GM18858 (cell line): ENCODE results near the gene PTPRF.

Experiments used
- ATAC-seq: cut with Tn5 transposase; IDR thresholded peaks from one replicate; pipeline ENCODE4 v1.9.1; 2021; ENCODE audit not compliant: unreplicated experiment

PTPRF gene

GRCh38 chr1:43600033-43601020 is 69.6 kb downstream of the PTPRF start:
- no peak for ATAC-seq

DNA sequence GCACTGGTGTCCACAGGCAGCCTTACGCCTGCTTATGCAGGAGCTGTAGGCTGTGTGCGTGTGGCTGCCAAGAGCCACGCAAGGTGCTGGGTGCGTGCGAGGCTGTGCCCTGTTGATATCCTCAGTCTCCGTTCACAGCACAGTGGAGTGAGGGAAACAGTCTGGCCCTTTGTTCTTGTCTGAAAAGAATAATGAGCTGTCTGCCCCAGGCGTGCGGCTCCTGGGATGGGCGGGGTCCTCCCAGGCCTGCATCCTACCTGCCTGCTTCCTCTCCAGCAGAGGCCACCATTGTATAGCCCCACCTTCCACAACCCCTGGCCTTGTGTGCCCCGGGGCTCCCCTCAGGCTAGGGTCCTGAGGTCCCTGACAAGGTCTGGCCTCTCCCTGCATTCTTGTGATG is 72.3 kb downstream of the PTPRF start:
- ATAC-seq, result no peak

DNA sequence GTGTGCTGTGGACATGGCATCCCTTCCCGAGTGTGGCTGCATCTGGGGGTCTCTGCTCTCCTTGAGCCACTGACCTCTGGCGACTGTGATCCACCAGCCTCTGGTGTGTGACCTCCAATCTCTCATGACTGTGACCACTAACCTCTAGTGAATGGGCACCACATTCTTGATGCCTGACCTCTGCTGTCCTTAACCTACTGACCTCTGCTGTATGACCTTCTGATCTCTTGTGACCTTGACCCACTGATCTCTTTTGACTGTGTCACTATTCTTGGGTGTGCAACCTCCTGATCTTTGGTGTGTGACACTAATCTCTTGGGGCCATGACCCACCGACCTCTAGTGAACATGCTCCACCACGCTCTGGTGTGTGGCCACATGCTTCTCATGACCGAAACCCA is 73.5 kb downstream of the PTPRF start:
- ATAC-seq, result no peak

- ATAC-seq, result no peak
Measured at GRCh38 chr1:43605157-43605556, 74.5 kb downstream of the PTPRF start.

DNA sequence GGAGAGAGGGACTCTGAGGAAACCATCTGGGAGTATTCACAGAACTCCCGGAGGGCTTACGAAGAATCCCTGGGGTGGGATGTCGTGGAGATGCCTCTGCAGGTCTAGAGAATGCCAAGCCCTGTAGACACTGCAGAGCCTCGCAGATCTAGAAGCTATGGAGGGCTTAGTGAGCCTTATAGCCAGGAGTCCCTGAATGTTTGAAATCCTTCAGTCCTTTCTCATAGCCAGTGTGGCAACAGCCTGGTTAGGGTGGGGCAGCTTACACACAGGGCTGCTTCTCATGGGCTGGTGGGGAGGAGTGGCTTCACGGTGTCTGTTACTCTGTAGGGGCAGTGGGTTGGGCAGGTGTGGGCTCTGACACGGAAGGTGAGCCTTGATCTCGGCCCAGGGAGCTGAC is 75.1 kb downstream of the PTPRF start:
- no peak for ATAC-seq

DNA sequence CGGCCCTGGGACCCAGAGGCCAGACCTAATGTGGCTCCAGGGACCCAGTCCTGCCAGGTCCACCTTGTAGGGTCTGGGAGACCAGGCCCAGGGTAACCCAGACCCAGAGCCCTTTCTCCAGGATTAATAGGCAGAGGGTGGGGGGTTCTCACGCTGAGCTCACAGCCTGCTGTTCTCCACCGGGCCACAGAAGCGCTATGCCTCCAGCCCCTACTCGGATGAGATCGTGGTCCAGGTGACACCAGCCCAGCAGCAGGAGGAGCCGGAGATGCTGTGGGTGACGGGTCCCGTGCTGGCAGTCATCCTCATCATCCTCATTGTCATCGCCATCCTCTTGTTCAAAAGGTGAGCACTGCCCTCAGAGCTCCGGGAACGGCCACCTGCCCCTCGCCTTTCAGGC is 75.9 kb downstream of the PTPRF start:
- no peak for ATAC-seq

DNA sequence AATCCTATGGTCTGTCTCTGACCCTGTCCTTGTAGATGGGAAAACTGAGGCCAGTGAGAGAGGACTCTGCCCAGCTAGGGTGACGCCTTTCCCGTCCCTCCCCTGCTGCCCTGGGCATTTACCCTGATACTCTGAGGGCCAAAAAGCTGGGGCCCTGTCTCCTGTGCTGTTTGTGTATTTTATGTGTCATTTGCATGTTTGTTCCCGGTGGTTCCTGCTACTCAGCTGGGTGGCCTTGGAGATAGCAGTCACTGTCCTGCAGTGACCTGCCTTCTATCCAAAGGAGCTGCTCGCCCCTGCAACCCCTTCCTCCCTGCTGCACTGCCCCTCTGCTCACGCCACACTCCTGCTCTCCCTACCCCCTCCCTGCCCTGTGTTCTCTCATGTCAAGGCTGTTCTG is 78.1 kb downstream of the PTPRF start:
- no peak for ATAC-seq

DNA sequence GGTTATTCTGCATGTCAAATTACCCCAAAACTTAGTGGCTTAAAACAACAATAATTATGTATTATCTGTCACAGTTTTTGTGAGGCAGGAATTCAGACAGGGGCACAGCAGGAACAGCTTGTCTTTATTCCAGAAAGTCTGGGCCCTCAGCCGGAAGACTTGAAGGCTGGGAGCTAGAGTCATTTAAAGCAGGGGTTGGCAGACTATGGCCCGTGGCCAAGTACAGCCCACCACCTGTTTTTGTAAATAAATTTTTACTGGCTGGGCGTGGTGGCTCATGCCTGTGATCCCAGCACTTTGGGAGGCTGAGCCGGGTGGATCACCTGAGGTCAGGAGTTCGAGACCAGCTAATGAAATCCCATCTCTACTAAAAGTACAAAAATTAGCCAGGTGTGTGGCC is 79.7 kb downstream of the PTPRF start:
- ATAC-seq, result no peak

- no peak for ATAC-seq
Measured at GRCh38 chr1:43611950-43612349, 81.3 kb downstream of the PTPRF start.

DNA sequence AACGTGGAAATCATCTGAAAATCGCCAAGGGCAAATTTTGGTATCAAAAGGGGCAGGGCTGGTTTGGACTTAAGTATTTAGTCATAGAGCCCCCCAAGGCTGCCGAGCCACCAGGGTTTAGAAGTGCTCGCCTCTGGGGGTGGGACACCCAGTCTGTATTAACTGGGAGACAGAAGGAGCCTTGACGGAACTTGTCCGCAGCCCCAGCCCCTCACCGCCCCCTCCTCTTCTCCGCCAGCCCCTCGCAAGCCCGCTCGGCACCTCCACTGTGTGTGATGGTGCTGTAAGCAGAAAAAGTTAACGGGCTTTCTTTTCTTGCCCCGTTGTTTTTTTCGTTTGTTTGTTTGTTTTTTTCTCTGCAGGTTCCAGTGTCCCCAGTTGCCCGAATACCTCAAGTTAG is 81.7 kb downstream of the PTPRF start:
- no peak for ATAC-seq

DNA sequence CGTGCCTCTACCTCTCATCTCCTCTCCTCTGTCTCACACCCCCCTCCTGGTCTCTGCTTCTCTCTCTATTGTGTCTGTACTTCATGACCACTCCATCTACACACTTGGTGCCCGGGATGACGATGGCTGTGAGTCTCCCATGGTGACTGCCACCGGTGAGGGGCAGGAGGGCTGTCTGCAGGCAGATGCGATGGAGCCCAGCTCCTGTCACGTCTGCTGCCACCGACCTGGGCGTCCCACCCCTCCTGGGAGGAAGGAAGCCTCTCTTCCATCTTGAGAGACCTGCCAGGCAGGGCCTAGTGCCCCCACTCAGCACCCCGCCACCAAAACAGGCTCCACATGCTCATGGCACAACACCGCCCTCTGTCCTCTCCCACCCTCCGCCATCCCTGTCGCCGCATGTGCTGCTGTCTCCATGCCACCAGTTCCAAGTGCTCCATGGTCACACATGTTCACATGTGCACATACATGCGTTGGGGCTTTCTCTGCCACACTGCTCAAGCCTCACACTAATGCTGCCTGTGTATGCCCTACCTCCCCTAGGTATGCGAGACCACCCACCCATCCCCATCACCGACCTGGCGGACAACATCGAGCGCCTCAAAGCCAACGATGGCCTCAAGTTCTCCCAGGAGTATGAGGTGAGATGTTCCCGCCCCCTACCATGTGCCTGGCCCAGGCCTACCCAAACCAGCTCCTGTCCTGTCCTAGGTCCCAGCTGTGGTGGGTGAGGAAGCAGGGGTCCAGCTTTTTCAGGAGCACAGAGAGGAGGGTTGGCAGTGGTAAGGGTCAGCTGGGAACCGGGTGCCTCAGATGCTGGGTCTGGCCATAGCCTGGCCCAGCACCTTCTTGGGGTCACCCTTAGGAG is 82.6 kb downstream of the PTPRF start:
- no peak for ATAC-seq

DNA sequence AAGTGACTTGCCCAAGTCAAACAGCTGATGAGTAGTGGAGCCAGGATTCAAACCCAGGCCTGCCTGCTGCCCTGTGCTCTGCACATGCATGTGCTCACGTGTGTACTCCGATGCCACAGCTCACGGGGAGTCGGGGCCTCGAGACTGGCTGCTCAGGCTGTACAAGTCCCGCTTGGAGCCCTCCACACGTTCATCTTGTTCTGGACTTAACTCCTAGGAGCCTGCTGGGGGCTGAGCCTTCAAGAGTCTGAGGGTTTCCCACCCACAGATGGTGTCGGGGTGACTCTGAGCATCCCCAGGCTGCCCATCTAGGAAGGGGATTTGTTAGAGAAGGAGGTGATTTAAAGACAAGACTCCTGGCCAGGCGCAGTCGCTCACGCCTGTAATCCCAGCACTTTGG is 83.5 kb downstream of the PTPRF start:
- ATAC-seq, result no peak

- no peak for ATAC-seq
Measured at GRCh38 chr1:43614891-43615290, 84.2 kb downstream of the PTPRF start.

GRCh38 chr1:43616383-43616782 is 85.7 kb downstream of the PTPRF start:
- ATAC-seq, result no peak

GRCh38 chr1:43617011-43617410 is 86.3 kb downstream of the PTPRF start:
- no peak for ATAC-seq

GRCh38 chr1:43617668-43618067 is 87.0 kb downstream of the PTPRF start:
- no peak for ATAC-seq

DNA sequence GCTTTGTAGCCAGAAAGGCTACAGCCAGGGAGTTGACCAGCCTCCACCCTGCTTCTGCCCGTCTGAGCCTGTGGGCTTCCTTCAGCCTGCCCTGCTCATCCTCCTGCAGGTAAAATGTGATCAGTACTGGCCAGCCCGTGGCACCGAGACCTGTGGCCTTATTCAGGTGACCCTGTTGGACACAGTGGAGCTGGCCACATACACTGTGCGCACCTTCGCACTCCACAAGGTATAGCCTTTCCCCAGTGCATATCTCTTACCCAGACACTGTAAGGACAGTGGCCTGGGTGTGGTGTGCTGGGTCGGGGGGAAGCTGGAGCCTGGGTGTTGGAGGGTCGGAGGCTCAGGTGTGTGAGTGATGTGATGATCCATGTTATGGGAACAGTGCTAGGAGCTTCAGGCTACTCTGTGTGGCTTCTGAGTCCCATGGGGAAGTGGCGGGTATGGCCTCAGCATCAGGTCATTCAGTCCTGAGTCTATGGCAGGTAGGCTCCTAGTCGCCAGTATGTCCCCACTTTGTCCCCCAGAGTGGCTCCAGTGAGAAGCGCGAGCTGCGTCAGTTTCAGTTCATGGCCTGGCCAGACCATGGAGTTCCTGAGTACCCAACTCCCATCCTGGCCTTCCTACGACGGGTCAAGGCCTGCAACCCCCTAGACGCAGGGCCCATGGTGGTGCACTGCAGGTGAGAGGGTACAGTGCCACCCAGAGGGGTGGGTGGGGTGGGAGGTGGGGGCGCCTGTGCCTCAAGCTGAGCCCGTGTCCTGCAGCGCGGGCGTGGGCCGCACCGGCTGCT is 88.0 kb downstream of the PTPRF start:
- ATAC-seq, result no peak

- no peak for ATAC-seq
Measured at GRCh38 chr1:43619314-43619790, 88.7 kb downstream of the PTPRF start.

DNA sequence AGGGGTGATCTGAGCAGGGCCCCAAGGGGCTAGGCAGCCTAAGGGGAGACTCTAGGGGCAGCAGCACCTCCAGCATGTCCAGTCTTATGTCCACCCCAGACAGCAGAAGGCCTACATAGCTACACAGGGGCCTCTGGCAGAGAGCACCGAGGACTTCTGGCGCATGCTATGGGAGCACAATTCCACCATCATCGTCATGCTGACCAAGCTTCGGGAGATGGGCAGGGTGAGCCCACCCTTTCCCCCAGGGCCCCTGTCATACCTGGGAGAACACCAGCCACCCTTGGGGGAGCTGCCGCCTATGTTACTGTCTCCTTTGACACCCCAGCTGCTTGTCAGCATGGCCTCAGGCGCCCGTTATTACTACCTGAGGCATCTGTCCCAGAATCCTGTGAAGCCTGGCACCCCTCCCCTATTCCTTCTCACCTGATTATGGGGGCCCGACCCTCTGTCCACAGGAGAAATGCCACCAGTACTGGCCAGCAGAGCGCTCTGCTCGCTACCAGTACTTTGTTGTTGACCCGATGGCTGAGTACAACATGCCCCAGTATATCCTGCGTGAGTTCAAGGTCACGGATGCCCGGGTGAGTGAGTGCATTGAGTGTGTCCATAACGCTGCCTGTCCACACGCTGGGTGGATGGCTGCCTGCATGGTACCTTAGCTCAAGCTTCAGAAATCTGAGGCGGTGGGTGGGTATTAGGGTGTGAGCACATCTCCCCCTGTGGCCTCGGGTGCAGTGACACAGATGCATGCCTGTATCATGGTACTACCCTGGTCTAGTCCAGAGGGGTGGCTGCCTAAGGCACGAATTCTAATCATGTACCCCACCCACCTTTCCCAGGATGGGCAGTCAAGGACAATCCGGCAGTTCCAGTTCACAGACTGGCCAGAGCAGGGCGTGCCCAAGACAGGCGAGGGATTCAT is 89.6 kb downstream of the PTPRF start:
- no peak for ATAC-seq

GRCh38 chr1:43620956-43621355 is 90.3 kb downstream of the PTPRF start:
- ATAC-seq, result no peak
